GM12801 (cell line): ENCODE data around the gene SLC34A3.

Experiments used
- TF ChIP-seq, protein P1 (sequence below): IDR thresholded peaks from one replicate; pipeline ENCODE4 v1.5.1; 2011; ENCODE audit warnings: control low read depth; ENCODE audit not compliant: insufficient read length; ENCODE audit errors: extremely low read depth

Gene SLC34A3

DNA sequence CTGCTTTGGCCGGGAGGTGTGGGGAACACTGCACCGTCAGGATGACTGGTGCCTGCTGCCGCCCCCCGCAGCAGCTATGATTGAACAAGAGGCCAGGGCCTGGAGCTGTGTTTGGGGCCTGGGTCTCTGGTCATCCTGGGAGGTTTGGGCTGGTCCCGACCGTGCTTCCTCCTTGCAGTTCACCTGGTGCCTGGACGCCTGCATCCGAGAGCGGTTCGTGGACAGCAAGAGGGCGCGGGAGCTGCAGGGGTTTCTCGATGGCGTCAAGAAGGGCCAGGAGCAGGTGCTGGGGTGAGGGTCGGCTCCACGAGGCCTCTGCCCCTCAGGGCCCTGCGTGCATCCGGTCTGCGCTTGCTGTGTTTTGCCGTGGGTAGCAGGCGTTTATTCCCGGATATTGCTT is 33.4 kb downstream of the SLC34A3 start:
- TF ChIP-seq, protein P1, sequence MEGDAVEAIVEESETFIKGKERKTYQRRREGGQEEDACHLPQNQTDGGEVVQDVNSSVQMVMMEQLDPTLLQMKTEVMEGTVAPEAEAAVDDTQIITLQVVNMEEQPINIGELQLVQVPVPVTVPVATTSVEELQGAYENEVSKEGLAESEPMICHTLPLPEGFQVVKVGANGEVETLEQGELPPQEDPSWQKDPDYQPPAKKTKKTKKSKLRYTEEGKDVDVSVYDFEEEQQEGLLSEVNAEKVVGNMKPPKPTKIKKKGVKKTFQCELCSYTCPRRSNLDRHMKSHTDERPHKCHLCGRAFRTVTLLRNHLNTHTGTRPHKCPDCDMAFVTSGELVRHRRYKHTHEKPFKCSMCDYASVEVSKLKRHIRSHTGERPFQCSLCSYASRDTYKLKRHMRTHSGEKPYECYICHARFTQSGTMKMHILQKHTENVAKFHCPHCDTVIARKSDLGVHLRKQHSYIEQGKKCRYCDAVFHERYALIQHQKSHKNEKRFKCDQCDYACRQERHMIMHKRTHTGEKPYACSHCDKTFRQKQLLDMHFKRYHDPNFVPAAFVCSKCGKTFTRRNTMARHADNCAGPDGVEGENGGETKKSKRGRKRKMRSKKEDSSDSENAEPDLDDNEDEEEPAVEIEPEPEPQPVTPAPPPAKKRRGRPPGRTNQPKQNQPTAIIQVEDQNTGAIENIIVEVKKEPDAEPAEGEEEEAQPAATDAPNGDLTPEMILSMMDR, result no peak

DNA sequence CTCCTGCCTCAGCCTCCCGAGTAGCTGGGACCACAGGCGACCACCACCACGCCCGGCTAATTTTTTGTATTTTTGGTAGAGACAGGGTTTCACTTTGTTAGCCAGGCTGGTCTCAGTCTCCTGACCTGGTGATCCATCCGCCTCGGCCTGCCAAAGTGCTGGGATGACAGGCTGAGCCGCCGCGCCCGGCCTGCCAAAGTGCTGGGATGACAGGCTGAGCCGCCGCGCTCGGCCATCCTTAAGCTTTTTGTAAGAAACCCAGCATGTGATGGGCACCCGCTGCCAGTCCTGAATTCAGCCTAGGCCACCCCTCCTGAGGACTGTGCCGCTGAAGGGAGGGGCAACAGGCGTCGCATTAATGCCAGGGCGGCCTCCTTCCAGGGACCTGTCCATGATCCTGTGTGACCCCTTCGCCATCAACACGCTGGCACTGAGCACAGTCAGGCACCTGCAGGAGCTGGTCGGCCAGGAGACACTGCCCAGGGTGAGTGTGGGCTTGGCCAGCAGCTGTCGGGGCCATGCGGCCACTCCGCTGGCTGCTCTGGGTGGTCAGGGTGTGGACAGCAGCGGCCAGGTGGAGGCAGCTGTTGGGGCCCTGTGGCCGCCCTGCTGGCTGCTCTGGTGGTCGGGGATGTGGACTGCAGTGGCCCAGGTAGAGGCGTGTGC is 34.9 kb downstream of the SLC34A3 start:
- TF ChIP-seq, protein P1, result no peak

DNA sequence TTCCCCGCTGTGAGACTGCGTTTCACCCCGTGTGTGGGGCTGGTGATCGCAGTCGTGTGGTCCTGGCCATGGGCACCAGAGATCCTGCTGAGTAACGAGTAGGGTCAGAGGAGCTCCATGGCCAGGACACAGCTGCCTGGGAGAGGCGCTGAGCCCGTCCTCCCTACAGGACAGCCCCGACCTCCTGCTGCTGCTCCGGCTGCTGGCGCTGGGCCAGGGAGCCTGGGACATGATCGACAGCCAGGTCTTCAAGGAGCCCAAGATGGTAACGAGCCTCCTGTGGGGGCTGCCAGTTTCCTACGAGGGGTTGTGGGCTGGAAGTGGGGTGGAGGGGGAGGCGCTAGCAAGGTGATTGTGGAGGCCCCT is 35.4 kb downstream of the SLC34A3 start:
- TF ChIP-seq, protein P1, result no peak

DNA sequence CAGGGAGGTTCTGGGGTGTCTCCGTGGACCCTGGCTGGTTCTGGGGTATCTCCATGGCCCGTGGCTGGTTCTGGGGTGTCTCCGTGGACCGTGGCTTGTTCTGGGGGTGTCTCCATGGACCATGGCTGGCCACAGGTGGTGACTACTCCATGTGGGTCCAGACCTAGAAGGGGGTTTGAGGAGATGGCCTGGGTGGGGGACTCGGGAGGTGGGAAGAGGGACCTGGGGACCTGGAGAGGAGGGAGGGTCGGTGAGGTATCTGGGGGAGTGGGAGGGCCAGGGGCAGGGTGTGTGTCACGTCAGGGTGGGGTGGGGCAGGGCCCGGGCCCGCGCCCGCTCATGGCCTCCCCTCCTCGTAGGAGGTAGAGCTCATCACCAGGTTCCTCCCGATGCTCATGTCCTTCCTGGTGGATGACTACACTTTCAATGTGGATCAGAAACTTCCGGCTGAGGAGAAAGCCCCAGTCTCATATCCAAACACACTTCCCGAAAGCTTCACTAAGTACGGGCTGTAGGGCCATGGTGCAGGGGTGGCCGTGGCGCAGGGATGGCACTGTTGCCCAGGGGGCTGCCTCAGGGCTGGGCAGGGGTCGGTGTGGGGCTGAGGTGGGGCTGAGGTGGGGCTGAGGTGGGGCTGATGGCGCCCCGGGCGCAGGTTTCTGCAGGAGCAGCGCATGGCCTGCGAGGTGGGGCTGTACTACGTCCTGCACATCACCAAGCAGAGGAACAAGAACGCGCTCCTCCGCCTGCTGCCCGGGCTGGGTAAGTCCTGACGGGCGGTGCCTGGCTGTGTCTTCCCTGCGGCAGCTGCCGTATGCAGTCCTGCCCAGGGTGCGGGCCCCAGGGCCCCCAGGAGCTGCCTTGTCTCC is 36.1 kb downstream of the SLC34A3 start:
- TF ChIP-seq, protein P1, result no peak

DNA sequence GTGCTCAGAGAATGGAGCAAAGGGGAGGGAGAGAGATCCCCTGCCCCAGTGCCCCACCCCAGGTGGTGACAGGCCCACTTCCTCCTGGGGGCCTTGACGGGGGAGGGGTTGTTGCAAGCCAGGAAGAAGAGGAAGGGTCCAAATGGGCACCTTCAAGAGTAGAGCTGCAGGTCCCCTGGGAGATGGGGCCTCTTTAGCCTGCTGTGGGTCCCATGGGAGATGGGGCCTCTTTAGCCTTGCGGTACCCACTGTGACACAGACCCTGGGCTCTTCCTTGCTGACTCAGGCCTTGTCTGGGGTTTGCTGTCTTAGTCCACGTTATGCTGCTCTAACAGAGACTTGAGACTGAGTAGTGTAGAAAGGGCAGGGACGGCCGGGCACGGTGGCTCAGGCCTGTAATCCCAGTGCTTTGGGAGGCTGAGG is 37.2 kb downstream of the SLC34A3 start:
- TF ChIP-seq, protein P1, result no peak

DNA sequence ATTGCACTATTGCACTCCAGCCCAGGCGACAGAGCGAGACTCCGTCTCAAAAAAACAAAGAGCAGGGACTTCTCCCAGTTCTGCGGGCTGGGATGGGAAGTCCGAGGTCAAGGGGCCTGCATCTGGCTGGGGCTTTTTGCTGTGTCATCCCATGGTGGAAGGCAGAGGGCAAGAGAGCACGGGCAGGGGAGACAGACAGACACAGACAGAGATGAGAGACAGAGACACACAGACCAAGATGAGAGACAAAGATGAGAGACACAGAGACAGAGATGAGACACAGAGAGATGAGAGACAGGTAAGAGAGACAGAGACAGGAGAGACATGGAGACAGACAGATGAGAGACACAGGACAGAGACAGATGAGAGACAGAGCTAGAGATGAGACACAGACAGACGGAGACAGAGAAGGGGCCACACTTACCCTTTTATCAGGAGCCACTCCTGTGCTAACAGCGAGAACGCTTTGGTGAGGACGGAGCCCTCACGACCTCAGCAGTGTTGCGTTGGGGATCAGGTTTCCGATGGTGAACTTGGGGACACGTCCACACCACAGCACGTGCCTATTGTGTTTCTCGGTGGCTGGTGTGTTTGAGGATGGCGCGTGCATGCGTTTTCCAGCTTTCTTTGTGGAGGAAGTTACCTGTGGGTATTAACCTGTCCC is 38.0 kb downstream of the SLC34A3 start:
- TF ChIP-seq, protein P1, result no peak

DNA sequence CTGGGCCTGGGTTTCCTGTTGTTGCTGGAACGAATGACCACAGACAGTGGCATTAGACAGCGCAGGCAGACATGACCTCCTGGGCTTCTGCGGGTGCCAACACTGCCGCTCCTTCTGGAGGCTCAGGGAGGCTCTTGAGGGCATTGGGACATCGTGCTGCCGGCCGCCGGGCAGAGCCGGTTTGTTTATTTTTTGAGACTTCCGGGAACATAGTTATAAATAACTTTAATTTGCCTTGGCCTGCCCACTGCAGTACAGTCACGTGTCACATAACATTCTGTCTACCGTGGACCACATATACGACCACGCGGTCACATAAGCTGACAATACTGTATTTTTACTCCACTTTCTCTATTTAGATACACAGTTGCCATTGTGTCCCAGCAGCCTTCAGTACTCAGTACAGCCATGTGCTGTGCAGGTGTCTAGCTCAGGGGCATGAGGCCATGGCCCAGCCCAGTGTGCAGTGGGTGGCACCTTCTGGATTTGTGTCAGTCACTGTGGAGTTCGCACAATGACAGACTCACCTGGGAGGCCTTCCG is 38.6 kb downstream of the SLC34A3 start:
- TF ChIP-seq, protein P1, result no peak
